ENCODE measurements around the gene VPS37B. TPM values are rescaled to one million over a fixed set of nuclear protein-coding genes. Genes with fewer than 3 reads are reported as not detected.

Gene VPS37B
- polyA plus RNA-seq, 1 experiment, result 18.1 TPM

DNA sequence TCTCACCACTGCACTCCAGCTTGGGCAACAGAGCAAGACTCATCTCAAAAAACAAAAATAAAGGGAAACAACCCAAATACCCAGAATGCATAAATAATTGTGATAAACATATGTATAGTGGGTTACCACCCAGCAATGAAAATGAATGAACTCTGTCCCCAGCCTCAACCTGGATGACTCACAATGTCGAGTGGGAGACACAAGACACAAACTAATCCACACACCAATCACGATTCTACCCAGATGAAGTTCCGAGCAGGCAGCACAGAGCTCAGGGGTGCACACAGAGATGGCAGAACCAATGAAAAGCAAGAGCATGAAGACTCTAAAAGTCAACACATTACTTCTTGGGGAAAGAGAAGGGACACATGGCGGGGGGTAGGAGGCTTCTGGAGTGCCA, 43.2 kb upstream of the VPS37B start:
- no peaks in the 10 kb centered on the region; the same call in 1 of the 2 replicates for H3K36me3 ChIP-seq (ENCODE audit: control insufficient read depth, insufficient read depth, low read length)

DNA sequence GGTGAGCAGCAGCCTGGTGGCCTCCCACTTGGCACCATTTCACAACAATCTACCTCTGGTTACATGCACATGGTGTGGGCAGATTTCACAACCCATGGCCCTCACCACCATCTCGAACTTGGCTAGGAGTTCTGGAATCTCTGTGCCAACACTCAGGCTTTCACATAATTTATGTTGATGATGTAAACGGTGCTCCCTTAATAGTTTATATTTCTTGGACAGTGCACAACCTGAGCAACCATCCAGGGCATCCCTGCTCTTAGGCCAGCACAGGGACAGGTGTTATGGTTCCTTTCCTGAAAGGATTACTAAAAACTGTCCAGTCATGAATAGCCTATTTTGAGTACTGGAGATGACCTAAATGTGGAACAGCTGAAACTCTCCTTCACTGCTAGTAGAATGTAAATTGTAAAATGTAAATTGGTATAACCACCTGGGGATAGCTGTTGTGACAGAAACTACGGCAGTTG, 41.7 kb upstream of the VPS37B start:
- Histone ChIP-seq H3K4me3 (ENCODE audit: low read depth, low read length) (no peak overlapping the region), H3K27me3 (ENCODE audit: control insufficient read depth, insufficient read depth, low read length) (no peaks in the 10 kb centered on the region), H3K36me3 (ENCODE audit: control insufficient read depth, insufficient read depth, low read length) (no peaks in the 10 kb centered on the region; the same call in 1 of the 2 replicates)
- ChIA-PET POLR2A (no interaction called here), CTCF (interaction anchor here (1.8 to 1.9 kb wide), 2 partner anchors 9 to 77 kb away, joined by 5 to 6 read pairs; no protein-coding TSS in a partner anchor)
- no peak for DNase-seq (ENCODE audit: low read depth)
- TF ChIP-seq, protein P1, sequence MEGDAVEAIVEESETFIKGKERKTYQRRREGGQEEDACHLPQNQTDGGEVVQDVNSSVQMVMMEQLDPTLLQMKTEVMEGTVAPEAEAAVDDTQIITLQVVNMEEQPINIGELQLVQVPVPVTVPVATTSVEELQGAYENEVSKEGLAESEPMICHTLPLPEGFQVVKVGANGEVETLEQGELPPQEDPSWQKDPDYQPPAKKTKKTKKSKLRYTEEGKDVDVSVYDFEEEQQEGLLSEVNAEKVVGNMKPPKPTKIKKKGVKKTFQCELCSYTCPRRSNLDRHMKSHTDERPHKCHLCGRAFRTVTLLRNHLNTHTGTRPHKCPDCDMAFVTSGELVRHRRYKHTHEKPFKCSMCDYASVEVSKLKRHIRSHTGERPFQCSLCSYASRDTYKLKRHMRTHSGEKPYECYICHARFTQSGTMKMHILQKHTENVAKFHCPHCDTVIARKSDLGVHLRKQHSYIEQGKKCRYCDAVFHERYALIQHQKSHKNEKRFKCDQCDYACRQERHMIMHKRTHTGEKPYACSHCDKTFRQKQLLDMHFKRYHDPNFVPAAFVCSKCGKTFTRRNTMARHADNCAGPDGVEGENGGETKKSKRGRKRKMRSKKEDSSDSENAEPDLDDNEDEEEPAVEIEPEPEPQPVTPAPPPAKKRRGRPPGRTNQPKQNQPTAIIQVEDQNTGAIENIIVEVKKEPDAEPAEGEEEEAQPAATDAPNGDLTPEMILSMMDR (IDR thresholded peaks at IDR 0.05; ENCODE audit: insufficient read depth, low read depth, low read length), result no peak

More for the DNA sequence above, 43.2 kb upstream of the VPS37B start:
- no peaks in the 10 kb centered on the region for H3K27me3 ChIP-seq (ENCODE audit: control insufficient read depth, insufficient read depth, low read length)
- DNase-seq (ENCODE audit: low read depth), result no peak
- ChIA-PET CTCF (interaction anchor here (0.6 to 1.9 kb wide), 3 partner anchors 20 to 79 kb away, joined by 3 to 6 read pairs (median 6); no protein-coding TSS in a partner anchor), POLR2A (no interaction called here)
- TF ChIP-seq, protein P1 (IDR thresholded peaks at IDR 0.05; ENCODE audit: insufficient read depth, low read depth, low read length), result no peak
- H3K4me3 ChIP-seq (ENCODE audit: low read depth, low read length), result no peak overlapping the region

DNA sequence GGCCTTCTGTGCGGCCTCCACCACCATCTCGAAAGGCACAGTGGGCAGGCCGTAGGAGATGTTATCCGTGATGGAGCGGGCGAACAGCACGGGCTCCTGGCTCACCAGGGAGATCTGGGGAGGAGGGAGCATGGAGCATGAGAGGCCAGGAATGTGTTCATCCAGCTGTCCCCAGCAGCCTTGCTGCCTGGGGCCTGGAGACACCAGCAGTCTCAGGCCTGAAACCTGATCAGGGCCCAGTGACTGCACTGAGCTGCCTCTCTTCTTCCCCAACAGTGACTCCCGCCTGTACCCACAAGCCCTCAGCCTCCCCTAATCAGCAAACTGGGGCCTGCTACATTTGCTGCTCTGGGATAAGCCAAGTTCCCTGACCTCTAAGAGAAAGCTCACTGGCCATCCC, 39.4 kb upstream of the VPS37B start:
- ChIA-PET POLR2A (no interaction called here), CTCF (interaction anchor here (0.6 kb wide), 1 partner anchor 75 kb away, joined by 3 read pairs; no protein-coding TSS in a partner anchor)
- Histone ChIP-seq H3K4me3 (ENCODE audit: low read depth, low read length) (no peak overlapping the region), H3K36me3 (ENCODE audit: control insufficient read depth, insufficient read depth, low read length) (no peaks in the 10 kb centered on the region; the same call in none of the 2 replicates), H3K27me3 (ENCODE audit: control insufficient read depth, insufficient read depth, low read length) (no peaks in the 10 kb centered on the region)
- TF ChIP-seq, protein P1 (IDR thresholded peaks at IDR 0.05; ENCODE audit: insufficient read depth, low read depth, low read length), result no peak
- DNase-seq (ENCODE audit: low read depth), result no peak

DNA sequence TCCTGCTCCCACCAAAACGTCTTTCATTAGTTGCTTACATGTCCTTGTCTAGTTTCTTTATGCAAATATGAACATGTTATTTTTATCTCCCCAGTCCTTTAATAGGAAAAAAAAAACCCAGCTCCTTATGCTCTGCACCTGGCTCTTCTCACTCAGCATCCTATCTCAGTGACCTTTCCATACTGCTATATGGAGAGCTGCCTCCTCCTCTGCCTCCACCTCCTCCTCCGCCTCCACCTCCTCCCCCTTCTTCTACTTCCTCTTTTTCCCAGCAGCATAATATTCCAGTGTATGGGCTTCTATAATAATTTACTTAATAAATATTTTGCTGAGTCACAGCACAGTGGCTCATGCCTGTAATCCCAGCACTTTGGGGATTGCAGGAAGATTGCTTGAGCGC, 38.8 kb upstream of the VPS37B start:
- Histone ChIP-seq H3K36me3 (ENCODE audit: control insufficient read depth, insufficient read depth, low read length) (no peaks in the 10 kb centered on the region; the same call in none of the 2 replicates), H3K27me3 (ENCODE audit: control insufficient read depth, insufficient read depth, low read length) (no peaks in the 10 kb centered on the region), H3K4me3 (ENCODE audit: low read depth, low read length) (no peak overlapping the region)
- TF ChIP-seq, protein P1 (IDR thresholded peaks at IDR 0.05; ENCODE audit: insufficient read depth, low read depth, low read length), result no peak
- no peak for DNase-seq (ENCODE audit: low read depth)
- ChIA-PET CTCF (no interaction called here), POLR2A (no interaction called here)

DNA sequence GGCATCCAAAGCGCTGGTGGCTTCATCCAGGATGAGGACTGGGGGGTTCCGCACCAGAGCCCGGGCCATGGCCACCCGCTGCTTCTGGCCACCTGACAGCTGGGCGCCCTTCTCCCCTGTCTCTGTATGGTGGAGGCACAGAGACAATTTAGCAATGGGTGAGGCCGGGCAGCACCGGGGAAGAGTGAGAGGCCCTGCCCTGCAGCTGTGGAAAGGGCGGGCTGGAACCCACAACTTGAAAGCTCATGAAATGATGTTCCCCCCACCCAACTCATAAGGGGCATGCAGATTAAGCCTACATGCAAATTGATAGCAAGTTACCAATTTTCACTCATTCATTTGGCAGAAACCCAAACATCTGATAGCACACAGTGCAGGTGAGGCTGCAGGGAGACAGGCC, 36.3 kb upstream of the VPS37B start:
- POLR2A ChIA-PET, result no interaction called here
- TF ChIP-seq, protein P1 (IDR thresholded peaks at IDR 0.05; ENCODE audit: insufficient read depth, low read depth, low read length), result no peak
- Histone ChIP-seq H3K27me3 (ENCODE audit: control insufficient read depth, insufficient read depth, low read length) (no peaks in the 10 kb centered on the region), H3K36me3 (ENCODE audit: control insufficient read depth, insufficient read depth, low read length) (no peaks in the 10 kb centered on the region; the same call in none of the 2 replicates), H3K4me3 (ENCODE audit: low read depth, low read length) (no peak overlapping the region)
- DNase-seq (ENCODE audit: low read depth), result no peak
- CTCF ChIA-PET, result no interaction called here
